ENCODE data around the gene UGP2. TPM values are rescaled to one million over a fixed set of nuclear protein-coding genes. Genes with fewer than 3 reads are reported as not detected.
A peak's percentile ranks its signal among the peaks of the same experiment; 100 is the strongest.

The UGP2 gene
- total and polyA plus RNA-seq, 2 of the 4 experiments (the other 2 are of a cell fraction), result 45.0 to 58.8 TPM

- no peak overlapping the region for H3K4me3 ChIP-seq (ENCODE audit: insufficient read depth, low read depth, low read length)
- intact Hi-C loops (cut with micrococcal nuclease), result no loop called here
These were observed 7.9 kb downstream of the UGP2 start for GRCh38 chr2:63849381-63850203.

More at GRCh38 chr2:63849381-63850203, 7.9 kb downstream of the UGP2 start:
- H3K4me2 ChIP-seq (ENCODE audit: low read depth, low read length), result peak overlapping the region; percentile 71
- H3K56ac ChIP-seq (ENCODE audit: extremely low read depth, insufficient read depth, low read length), result no peak overlapping the region
- peak overlapping the region; percentile 2; the same call in 1 of the 2 replicates for H2BK20ac ChIP-seq (ENCODE audit: low read depth, low read length)
- peak overlapping the region in 1 of 2 experiments; percentile 41; a peak in 1 of 4 replicates for H4K8ac ChIP-seq (ENCODE audit: low read depth in 2 of 2, low read length in 2 of 2)
- H2BK5ac ChIP-seq (ENCODE audit: low read depth, low read length, poor library complexity, severe bottlenecking), result peak overlapping the region; percentile 46
- peaks cover 16 to 59% of the 10 kb centered on the region in 2 experiments for H3K79me1 ChIP-seq (ENCODE audit: low read depth in 1 of 2, low read length in 2 of 2)
- TF ChIP-seq CEBPB (IDR thresholded peaks at IDR 0.05; ENCODE audit: low read depth, low read length), result no peak
- TF ChIP-seq NFE2L2 (IDR thresholded peaks at IDR 0.05; ENCODE audit: low read depth, low read length), result no peak
- TF ChIP-seq MXI1 (IDR thresholded peaks at IDR 0.05; ENCODE audit: borderline replicate concordance, low read depth, low read length), result no peak
- CTCF ChIA-PET, result interaction anchor here (0.8 kb wide), 1 partner anchor 183 kb away, joined by 3 read pairs; no protein-coding TSS in a partner anchor
- no peaks in the 10 kb centered on the region for H3K9me3 ChIP-seq (ENCODE audit: control insufficient read depth, insufficient read depth, low read length)
- H2BK120ac ChIP-seq (ENCODE audit: low read depth, low read length), result peak overlapping the region; percentile 21
- H3K9me1 ChIP-seq (ENCODE audit: insufficient read depth, low read length), result no peaks in the 10 kb centered on the region; the same call in 1 of the 2 replicates
- H3K18ac ChIP-seq (ENCODE audit: low read depth, low read length), result peak overlapping the region; percentile 7; the same call in 1 of the 2 replicates
- no CpG with 5 or more reads among the region's 7 CpGs for WGBS, 2 experiments (ENCODE audit: extremely low coverage in 2 of 2, insufficient read length in 1 of 2)
- BruUV-seq (replicated peaks), result no TSS peak
- no peaks in the 10 kb centered on the region for H3K27me3 ChIP-seq (ENCODE audit: control insufficient read depth, insufficient read depth, low read length)
- peaks cover 36% of the 10 kb centered on the region; the same call in 1 of the 2 replicates for H4K20me1 ChIP-seq (ENCODE audit: insufficient read depth, low read length)
- peak overlapping the region; percentile 3; the same call in 1 of the 2 replicates for H4K91ac ChIP-seq (ENCODE audit: insufficient read depth, low read depth, low read length)
- H3K4ac ChIP-seq (ENCODE audit: low read depth, low read length), result peak overlapping the region; percentile 46; the same call in 1 of the 2 replicates
- POLR2A ChIA-PET (ENCODE audit: unreplicated experiment), result no interaction called here
- H4K5ac ChIP-seq (ENCODE audit: low read depth, low read length), result no peak overlapping the region
- H2BK15ac ChIP-seq (ENCODE audit: low read depth, low read length), result no peak overlapping the region
- H2AK9ac ChIP-seq (replicated peaks; ENCODE audit: low read depth, low read length, poor library complexity), result no peak overlapping the region
- no peak overlapping the region for H2AK5ac ChIP-seq (ENCODE audit: low read depth, low read length)
- no peaks in the 10 kb centered on the region for H3K36me3 ChIP-seq (ENCODE audit: control insufficient read depth, insufficient read depth, low read length)
- ATAC-seq (ENCODE audit: low read depth) (peak; percentile 81), DNase-seq (no peak)
- dilution Hi-C loops (cut with HindIII; ENCODE audit: low sequenced_read_pairs, unreplicated experiment) (loop anchor here (25.0 kb wide), 1 partner anchor 162 kb away; no protein-coding TSS in a partner anchor), in situ Hi-C loops (cut with MboI; ENCODE audit: low sequenced_read_pairs) (loop anchor here (10.0 kb wide), 2 partner anchors 155 to 245 kb away; no protein-coding TSS in a partner anchor)
- H2AFZ ChIP-seq (replicated peaks; ENCODE audit: low read length, poor library complexity), result no peak overlapping the region
- H3K23ac ChIP-seq (ENCODE audit: low read depth, low read length), result peak overlapping the region; percentile 86
- peak overlapping the region; percentile 29 for H3K9ac ChIP-seq (ENCODE audit: low read depth, low read length)
- H3K4me1 ChIP-seq (ENCODE audit: control insufficient read depth, insufficient read depth, low read length), result peaks cover 14% of the 10 kb centered on the region
- H3K27ac ChIP-seq (ENCODE audit: insufficient read depth, low read length), result peak overlapping the region; percentile 26; the same call in 1 of the 2 replicates
- peak overlapping the region; percentile 14; the same call in 1 of the 2 replicates for H3K14ac ChIP-seq (replicated peaks; ENCODE audit: low read depth, low read length)
